ENCODE data around the gene LMNA.
A peak's percentile ranks its signal among the peaks of the same experiment; 100 is the strongest.
"Not testable (repeated sequence)": the region's sequence is repeated elsewhere in the genome, so short reads cannot be mapped to it uniquely, and the experiment has no call there.

The LMNA gene

GRCh38 chr1:156114919-156115513 is 505 bp downstream of the LMNA start:
- POLR2A ChIA-PET = interaction anchor here (0.7 to 6.0 kb wide), 5 partner anchors 8 to 32 kb away, joined by 3 to 60 read pairs (median 8); no protein-coding TSS in a partner anchor
- TF ChIP-seq HDGF (IDR thresholded peaks at IDR 0.05; ENCODE audit: borderline replicate concordance) (0 out of 2 replicates have a peak, but pooled peaks have one; percentile 23), ARNT (IDR thresholded peaks at IDR 0.05) (no peak), FOXK2 (IDR thresholded peaks at IDR 0.05) (no peak), ELF4 (IDR thresholded peaks at IDR 0.05) (no peak), L3MBTL2 (conservative IDR thresholded peaks at IDR 0.05) (peak; percentile 56; the same call in 1 of the 2 replicates), CTBP1 (IDR thresholded peaks at IDR 0.05; ENCODE audit: borderline replicate concordance) (no peak)
- CTCF ChIA-PET = interaction anchor here (1.0 to 3.0 kb wide), 6 partner anchors 8 to 18 kb away, joined by 3 to 24 read pairs (median 8); no protein-coding TSS in a partner anchor
- peak; percentile 55 for DNase-seq (ENCODE audit: extremely low spot score)

GRCh38 chr1:156115514-156116374 is 1.2 kb downstream of the LMNA start:
- TF ChIP-seq BHLHE40 (IDR thresholded peaks at IDR 0.05; ENCODE audit: borderline replicate concordance) (no peak), CTBP1 (IDR thresholded peaks at IDR 0.05; ENCODE audit: borderline replicate concordance) (no peak), SUZ12 (IDR thresholded peaks at IDR 0.05) (no peak), L3MBTL2 (conservative IDR thresholded peaks at IDR 0.05) (no peak), TARDBP (IDR thresholded peaks at IDR 0.05) (no peak), PKNOX1 (IDR thresholded peaks at IDR 0.05) (no peak), LEF1 (IDR thresholded peaks at IDR 0.05; ENCODE audit: borderline replicate concordance) (no peak), NFRKB (IDR thresholded peaks at IDR 0.05) (no peak), FOXK2 (IDR thresholded peaks at IDR 0.05) (no peak), FOXA1 (IDR thresholded peaks at IDR 0.05) (no peak), FOXM1 (IDR thresholded peaks at IDR 0.05; ENCODE audit: borderline replicate concordance) (no peak), ZNF384 (IDR thresholded peaks at IDR 0.05) (no peak), HDGF (IDR thresholded peaks at IDR 0.05; ENCODE audit: borderline replicate concordance) (no peak), SP1 (IDR thresholded peaks at IDR 0.05) (no peak), ELF4 (IDR thresholded peaks at IDR 0.05) (no peak), ARNT (IDR thresholded peaks at IDR 0.05) (no peak)
- no peak for DNase-seq (ENCODE audit: extremely low spot score)
- ChIA-PET POLR2A (interaction anchor here (0.7 to 6.0 kb wide), 6 partner anchors 8 to 97 kb away, joined by 3 to 60 read pairs (median 7); partner anchors contain the start of gene PMF1), CTCF (interaction anchor here (1.0 to 3.0 kb wide), 6 partner anchors 8 to 19 kb away, joined by 3 to 24 read pairs (median 8); no protein-coding TSS in a partner anchor)

- POLR2A ChIA-PET = interaction anchor here (1.3 to 6.0 kb wide), 2 partner anchors 9 to 15 kb away, joined by 6 to 60 read pairs; no protein-coding TSS in a partner anchor
Observed at GRCh38 chr1:156116731-156117130, 2.2 kb downstream of the LMNA start.

GRCh38 chr1:156117414-156118176 is 3.1 kb downstream of the LMNA start:
- TF ChIP-seq FOXA1 (IDR thresholded peaks at IDR 0.05) = no peak
- TF ChIP-seq BHLHE40 (IDR thresholded peaks at IDR 0.05; ENCODE audit: borderline replicate concordance) = no peak
- no peak for TF ChIP-seq CTBP1 (IDR thresholded peaks at IDR 0.05; ENCODE audit: borderline replicate concordance)
- TF ChIP-seq PKNOX1 (IDR thresholded peaks at IDR 0.05) = no peak
- no peak for TF ChIP-seq FOXK2 (IDR thresholded peaks at IDR 0.05)
- TF ChIP-seq ELF4 (IDR thresholded peaks at IDR 0.05) = no peak
- TF ChIP-seq FOXM1 (IDR thresholded peaks at IDR 0.05; ENCODE audit: borderline replicate concordance) = no peak
- ChIA-PET POLR2A (interaction anchor here (1.4 to 6.0 kb wide), 2 partner anchors 12 to 16 kb away, joined by 5 to 60 read pairs; no protein-coding TSS in a partner anchor), CTCF (interaction anchor here (1.0 to 1.7 kb wide), 2 partner anchors 8 to 12 kb away, joined by 3 read pairs; no protein-coding TSS in a partner anchor)
- no peak for DNase-seq (ENCODE audit: extremely low spot score)

More at GRCh38 chr1:156116731-156117130, 2.2 kb downstream of the LMNA start:
- not testable (repeated sequence) for DNase-seq (ENCODE audit: extremely low spot score)
- CTCF ChIA-PET = interaction anchor here (1.0 to 1.4 kb wide), 2 partner anchors 9 to 12 kb away, joined by 3 to 4 read pairs; no protein-coding TSS in a partner anchor

- TF ChIP-seq NFRKB (IDR thresholded peaks at IDR 0.05) = no peak
- no peak for TF ChIP-seq FOXK2 (IDR thresholded peaks at IDR 0.05)
- no peak for TF ChIP-seq TARDBP (IDR thresholded peaks at IDR 0.05)
- TF ChIP-seq BHLHE40 (IDR thresholded peaks at IDR 0.05; ENCODE audit: borderline replicate concordance) = no peak
- TF ChIP-seq CTBP1 (IDR thresholded peaks at IDR 0.05; ENCODE audit: borderline replicate concordance) = no peak
- no peak for TF ChIP-seq SP1 (IDR thresholded peaks at IDR 0.05)
- no peak for TF ChIP-seq L3MBTL2 (conservative IDR thresholded peaks at IDR 0.05)
- no peak for TF ChIP-seq ELF4 (IDR thresholded peaks at IDR 0.05)
- TF ChIP-seq ZNF384 (IDR thresholded peaks at IDR 0.05) = no peak
- TF ChIP-seq PKNOX1 (IDR thresholded peaks at IDR 0.05) = no peak
- TF ChIP-seq FOXA1 (IDR thresholded peaks at IDR 0.05) = no peak
- TF ChIP-seq SUZ12 (IDR thresholded peaks at IDR 0.05) = no peak
- TF ChIP-seq LEF1 (IDR thresholded peaks at IDR 0.05; ENCODE audit: borderline replicate concordance) = no peak
- TF ChIP-seq ARNT (IDR thresholded peaks at IDR 0.05) = no peak
- TF ChIP-seq FOXM1 (IDR thresholded peaks at IDR 0.05; ENCODE audit: borderline replicate concordance) = no peak
- no peak for TF ChIP-seq HDGF (IDR thresholded peaks at IDR 0.05; ENCODE audit: borderline replicate concordance)
- CTCF ChIA-PET = interaction anchor here (1.3 to 6.0 kb wide), 3 partner anchors 11 to 20 kb away, joined by 3 to 50 read pairs (median 3); no protein-coding TSS in a partner anchor
- POLR2A ChIA-PET = interaction anchor here (1.4 to 3.6 kb wide), 3 partner anchors 11 to 95 kb away, joined by 5 to 17 read pairs (median 5); partner anchors contain the start of gene PMF1
- DNase-seq (ENCODE audit: extremely low spot score) = no peak
Observed at GRCh38 chr1:156118177-156118868, 3.8 kb downstream of the LMNA start.
